ENCODE results near the gene LRRTM4. TPM values are rescaled to one million over a fixed set of nuclear protein-coding genes. Genes with fewer than 3 reads are reported as not detected.

The LRRTM4 gene
- 0.07 TPM in 1 of 2 replicates, not detected in the other for total RNA-seq (2014; rRNA removed; shearing (Covaris generic); ENCODE audit: low replicate concordance)

DNA sequence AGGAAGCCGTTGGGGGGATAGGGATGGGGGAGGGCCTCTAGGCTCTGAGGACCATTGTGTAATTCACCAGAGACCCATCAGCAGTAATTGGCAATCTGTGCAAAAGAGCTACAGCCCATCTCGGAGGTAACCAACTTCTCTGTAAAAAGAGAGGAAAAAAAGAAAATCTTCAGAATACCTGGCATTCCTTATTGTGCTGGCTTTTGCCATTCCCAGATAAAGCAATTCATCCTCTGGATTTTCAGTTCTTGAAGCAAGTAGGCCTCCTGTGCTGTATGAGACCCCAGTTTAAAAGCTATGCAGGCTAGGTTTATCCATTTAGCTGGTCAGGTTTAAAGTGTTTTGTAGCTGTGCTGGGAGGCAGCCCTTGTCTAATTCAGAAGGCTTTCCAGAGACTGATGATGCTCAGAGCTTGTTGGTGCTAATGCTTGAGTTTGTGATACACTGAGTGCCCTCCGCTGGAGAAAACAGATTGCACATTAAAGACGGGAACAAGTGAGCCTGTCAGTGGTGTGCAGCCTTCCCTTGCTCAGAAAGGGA is at the start of gene LRRTM4:
TSS of gene LRRTM4 (minus strand) at position 446 of the 540 bp plus-strand sequence.
- Histone ChIP-seq H3K36me3 (ENCODE audit: insufficient read depth, low read length) (no peaks in the 10 kb centered on the region), H3K4me2 (ENCODE audit: low read depth, low read length, poor library complexity, severe bottlenecking) (no peak within 1 kb of the TSS), H4K20me1 (ENCODE audit: insufficient read depth, low read depth, low read length) (no peaks in the 10 kb centered on the region), H3K4me1 (ENCODE audit: low read length) (no peaks in the 10 kb centered on the region), H3K79me2 (ENCODE audit: low read length) (no peaks in the 10 kb centered on the region), H3K9ac (ENCODE audit: low read length) (no peak within 1 kb of the TSS), H3K27ac (ENCODE audit: low read length) (no peak within 1 kb of the TSS), H3K4me3 (ENCODE audit: low read length) (no peak within 1 kb of the TSS), H2AFZ (ENCODE audit: low read length) (no peak within 1 kb of the TSS), H3K9me2 (replicated peaks; ENCODE audit: insufficient read depth, low read length) (peaks cover under 1% of the 10 kb centered on the region; the same call in 1 of the 2 replicates), H3K27me3 (ENCODE audit: low read length) (no peaks in the 10 kb centered on the region), H3K9me3 (ENCODE audit: low read length) (peaks cover 7% of the 10 kb centered on the region)
- DNase-seq, result peak; percentile 42

- no peak for DNase-seq
- H2AFZ ChIP-seq (ENCODE audit: low read length), result no peak overlapping the region
- peaks cover 42% of the 10 kb centered on the region for H3K9me3 ChIP-seq (ENCODE audit: low read length)
- no peaks in the 10 kb centered on the region for H4K20me1 ChIP-seq (ENCODE audit: insufficient read depth, low read depth, low read length)
- no peak overlapping the region for H3K27ac ChIP-seq (ENCODE audit: low read length)
- no peaks in the 10 kb centered on the region for H3K79me2 ChIP-seq (ENCODE audit: low read length)
- H3K4me3 ChIP-seq (ENCODE audit: low read length), result no peak overlapping the region
- no peaks in the 10 kb centered on the region for H3K4me1 ChIP-seq (ENCODE audit: low read length)
- H3K36me3 ChIP-seq (ENCODE audit: insufficient read depth, low read length), result no peaks in the 10 kb centered on the region
- no peak overlapping the region for H3K9ac ChIP-seq (ENCODE audit: low read length)
- no peak overlapping the region for H3K4me2 ChIP-seq (ENCODE audit: low read depth, low read length, poor library complexity, severe bottlenecking)
- H3K27me3 ChIP-seq (ENCODE audit: low read length), result no peaks in the 10 kb centered on the region
- H3K9me2 ChIP-seq (replicated peaks; ENCODE audit: insufficient read depth, low read length), result no peaks in the 10 kb centered on the region
Measured at GRCh38 chr2:77571545-77571944, 49.4 kb upstream of the LRRTM4 start.

DNA sequence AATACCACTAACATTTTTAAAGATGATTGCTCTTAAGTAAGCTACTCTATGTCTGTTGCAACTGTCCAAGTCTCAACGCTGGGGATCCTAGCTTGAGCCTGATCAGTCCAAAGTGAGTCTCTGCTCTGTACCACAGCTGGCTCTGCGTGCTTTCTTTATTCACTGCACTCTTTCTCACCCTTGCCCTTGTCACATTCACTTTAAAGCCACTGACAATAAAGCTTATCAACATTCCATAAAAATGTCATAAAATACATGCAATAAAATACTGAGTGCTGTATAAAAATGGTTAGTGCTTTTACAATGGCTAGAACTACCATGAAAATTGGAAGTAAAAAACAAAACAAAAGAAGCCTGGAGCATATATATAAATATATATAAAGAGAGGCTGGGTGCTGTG is 45.5 kb upstream of the LRRTM4 start:
- Histone ChIP-seq H3K27me3 (ENCODE audit: low read length) (no peaks in the 10 kb centered on the region), H3K4me3 (ENCODE audit: low read length) (no peak overlapping the region), H3K79me2 (ENCODE audit: low read length) (no peaks in the 10 kb centered on the region), H4K20me1 (ENCODE audit: insufficient read depth, low read depth, low read length) (no peaks in the 10 kb centered on the region), H3K4me2 (ENCODE audit: low read depth, low read length, poor library complexity, severe bottlenecking) (no peak overlapping the region), H3K9me2 (replicated peaks; ENCODE audit: insufficient read depth, low read length) (no peaks in the 10 kb centered on the region), H3K9me3 (ENCODE audit: low read length) (peaks cover 30% of the 10 kb centered on the region), H3K36me3 (ENCODE audit: insufficient read depth, low read length) (no peaks in the 10 kb centered on the region), H2AFZ (ENCODE audit: low read length) (no peak overlapping the region), H3K27ac (ENCODE audit: low read length) (no peak overlapping the region), H3K4me1 (ENCODE audit: low read length) (no peaks in the 10 kb centered on the region), H3K9ac (ENCODE audit: low read length) (no peak overlapping the region)
- DNase-seq, result no peak

DNA sequence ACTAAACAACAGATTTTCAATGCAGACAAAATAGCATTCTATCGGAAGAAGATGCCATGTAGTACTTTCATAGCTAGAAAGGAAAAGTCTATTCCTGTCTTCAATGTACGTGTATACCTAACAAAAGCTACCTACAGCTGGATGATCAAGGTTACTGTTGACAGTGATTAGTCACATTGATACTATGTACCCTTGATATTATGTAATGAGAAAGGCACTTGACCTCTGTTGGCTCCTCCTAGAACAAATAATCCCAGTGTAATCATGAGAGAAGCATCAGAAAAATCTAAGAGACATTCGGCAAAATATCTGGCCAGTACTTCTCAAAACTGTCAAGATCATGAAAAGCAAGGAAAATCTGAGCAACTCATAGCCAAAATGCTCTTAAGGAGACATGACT is 44.4 kb upstream of the LRRTM4 start:
- Histone ChIP-seq H4K20me1 (ENCODE audit: insufficient read depth, low read depth, low read length) (no peaks in the 10 kb centered on the region), H3K79me2 (ENCODE audit: low read length) (no peaks in the 10 kb centered on the region), H3K27ac (ENCODE audit: low read length) (no peak overlapping the region), H3K27me3 (ENCODE audit: low read length) (no peaks in the 10 kb centered on the region), H3K36me3 (ENCODE audit: insufficient read depth, low read length) (no peaks in the 10 kb centered on the region), H3K9ac (ENCODE audit: low read length) (no peak overlapping the region), H3K9me3 (ENCODE audit: low read length) (peaks cover 29% of the 10 kb centered on the region), H3K4me3 (ENCODE audit: low read length) (no peak overlapping the region), H3K4me1 (ENCODE audit: low read length) (no peaks in the 10 kb centered on the region), H3K4me2 (ENCODE audit: low read depth, low read length, poor library complexity, severe bottlenecking) (no peak overlapping the region), H3K9me2 (replicated peaks; ENCODE audit: insufficient read depth, low read length) (no peaks in the 10 kb centered on the region), H2AFZ (ENCODE audit: low read length) (no peak overlapping the region)
- DNase-seq, result no peak

DNA sequence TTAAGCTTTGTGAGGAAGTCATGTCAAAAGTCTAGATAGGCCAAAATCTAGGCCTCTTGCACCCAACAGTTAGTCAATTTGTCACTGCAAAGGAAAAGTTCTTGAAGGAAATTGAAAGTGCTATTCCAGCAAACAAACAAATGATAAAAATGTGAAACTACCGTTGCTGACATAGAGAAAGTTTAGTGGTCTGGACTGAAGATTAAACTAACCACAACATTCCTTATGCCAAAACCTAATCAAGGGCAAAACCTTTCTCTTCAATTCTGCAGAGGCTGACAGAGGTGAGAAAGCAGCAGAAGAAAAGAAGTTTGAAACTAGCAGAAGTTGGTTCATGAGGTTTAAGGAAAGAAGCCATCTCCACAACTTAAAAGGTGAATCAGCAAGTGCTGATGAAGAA is 44.0 kb upstream of the LRRTM4 start:
- Histone ChIP-seq H3K4me1 (ENCODE audit: low read length) (no peaks in the 10 kb centered on the region), H3K79me2 (ENCODE audit: low read length) (no peaks in the 10 kb centered on the region), H4K20me1 (ENCODE audit: insufficient read depth, low read depth, low read length) (no peaks in the 10 kb centered on the region), H2AFZ (ENCODE audit: low read length) (no peak overlapping the region), H3K36me3 (ENCODE audit: insufficient read depth, low read length) (no peaks in the 10 kb centered on the region), H3K27me3 (ENCODE audit: low read length) (no peaks in the 10 kb centered on the region), H3K4me2 (ENCODE audit: low read depth, low read length, poor library complexity, severe bottlenecking) (no peak overlapping the region), H3K9me3 (ENCODE audit: low read length) (peaks cover 27% of the 10 kb centered on the region), H3K4me3 (ENCODE audit: low read length) (no peak overlapping the region), H3K27ac (ENCODE audit: low read length) (no peak overlapping the region), H3K9me2 (replicated peaks; ENCODE audit: insufficient read depth, low read length) (no peaks in the 10 kb centered on the region), H3K9ac (ENCODE audit: low read length) (no peak overlapping the region)
- DNase-seq, result no peak

DNA sequence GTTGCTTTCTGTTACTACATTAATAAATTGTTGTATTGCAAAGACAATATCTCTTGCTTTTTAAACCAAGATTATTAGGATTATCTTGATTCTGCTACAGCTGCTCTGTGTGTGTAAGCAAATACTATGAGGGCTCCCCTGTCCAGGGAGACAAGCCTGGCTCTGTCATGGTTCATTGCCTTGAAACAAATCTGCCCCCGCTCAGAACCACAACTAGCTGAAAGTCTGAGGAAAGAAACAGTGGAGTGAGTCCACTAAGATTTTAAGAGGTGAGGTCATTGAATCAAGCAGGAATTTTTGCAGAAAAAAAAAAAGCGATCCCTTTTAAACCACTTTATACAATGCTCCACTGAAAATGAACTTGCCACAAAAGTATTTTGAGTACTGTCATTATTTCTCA is 30.8 kb upstream of the LRRTM4 start:
- H3K36me3 ChIP-seq (ENCODE audit: insufficient read depth, low read length), result no peaks in the 10 kb centered on the region
- H3K9me3 ChIP-seq (ENCODE audit: low read length), result peaks cover 33% of the 10 kb centered on the region
- no peak overlapping the region for H3K4me2 ChIP-seq (ENCODE audit: low read depth, low read length, poor library complexity, severe bottlenecking)

GRCh38 chr2:77538031-77538430 is 15.9 kb upstream of the LRRTM4 start:
- no peak overlapping the region for H3K27ac ChIP-seq (ENCODE audit: low read length)
- no peak overlapping the region for H3K9ac ChIP-seq (ENCODE audit: low read length)
- no peak for DNase-seq
- H3K36me3 ChIP-seq (ENCODE audit: insufficient read depth, low read length), result no peaks in the 10 kb centered on the region
- no peak overlapping the region for H2AFZ ChIP-seq (ENCODE audit: low read length)
- H4K20me1 ChIP-seq (ENCODE audit: insufficient read depth, low read depth, low read length), result no peaks in the 10 kb centered on the region
- H3K79me2 ChIP-seq (ENCODE audit: low read length), result no peaks in the 10 kb centered on the region
- H3K4me1 ChIP-seq (ENCODE audit: low read length), result no peaks in the 10 kb centered on the region
- peaks cover 18% of the 10 kb centered on the region for H3K9me3 ChIP-seq (ENCODE audit: low read length)
- no peaks in the 10 kb centered on the region for H3K27me3 ChIP-seq (ENCODE audit: low read length)
- H3K4me3 ChIP-seq (ENCODE audit: low read length), result no peak overlapping the region
- H3K9me2 ChIP-seq (replicated peaks; ENCODE audit: insufficient read depth, low read length), result no peaks in the 10 kb centered on the region
- no peak overlapping the region for H3K4me2 ChIP-seq (ENCODE audit: low read depth, low read length, poor library complexity, severe bottlenecking)

More for the DNA sequence above, 30.8 kb upstream of the LRRTM4 start:
- no peak overlapping the region for H3K27ac ChIP-seq (ENCODE audit: low read length)
- H3K9ac ChIP-seq (ENCODE audit: low read length), result no peak overlapping the region
- H4K20me1 ChIP-seq (ENCODE audit: insufficient read depth, low read depth, low read length), result no peaks in the 10 kb centered on the region
- no peak overlapping the region for H2AFZ ChIP-seq (ENCODE audit: low read length)
- H3K27me3 ChIP-seq (ENCODE audit: low read length), result no peaks in the 10 kb centered on the region
- no peak for DNase-seq
- no peaks in the 10 kb centered on the region for H3K9me2 ChIP-seq (replicated peaks; ENCODE audit: insufficient read depth, low read length)
- no peaks in the 10 kb centered on the region for H3K79me2 ChIP-seq (ENCODE audit: low read length)
- H3K4me3 ChIP-seq (ENCODE audit: low read length), result no peak overlapping the region
- no peaks in the 10 kb centered on the region for H3K4me1 ChIP-seq (ENCODE audit: low read length)

GRCh38 chr2:77522888-77523287 is 712 bp upstream of the LRRTM4 start:
- H3K27ac ChIP-seq (ENCODE audit: low read length), result no peak overlapping the region
- H2AFZ ChIP-seq (ENCODE audit: low read length), result no peak overlapping the region
- H3K27me3 ChIP-seq (ENCODE audit: low read length), result no peaks in the 10 kb centered on the region
- no peak overlapping the region for H3K4me2 ChIP-seq (ENCODE audit: low read depth, low read length, poor library complexity, severe bottlenecking)
- no peak overlapping the region for H3K9ac ChIP-seq (ENCODE audit: low read length)
- no peaks in the 10 kb centered on the region for H3K79me2 ChIP-seq (ENCODE audit: low read length)
- H3K9me3 ChIP-seq (ENCODE audit: low read length), result peaks cover 7% of the 10 kb centered on the region
- H3K4me1 ChIP-seq (ENCODE audit: low read length), result no peaks in the 10 kb centered on the region
- DNase-seq, result no peak
- H3K4me3 ChIP-seq (ENCODE audit: low read length), result no peak overlapping the region
- H3K9me2 ChIP-seq (replicated peaks; ENCODE audit: insufficient read depth, low read length), result no peaks in the 10 kb centered on the region; the same call in 1 of the 2 replicates
- no peaks in the 10 kb centered on the region for H3K36me3 ChIP-seq (ENCODE audit: insufficient read depth, low read length)
- no peaks in the 10 kb centered on the region for H4K20me1 ChIP-seq (ENCODE audit: insufficient read depth, low read depth, low read length)
